ENCODE measurements around the gene SLC29A2.
"Not testable (repeated sequence)": the region's sequence is repeated elsewhere in the genome, so short reads cannot be mapped to it uniquely, and the experiment has no call there.

SLC29A2 gene

DNA sequence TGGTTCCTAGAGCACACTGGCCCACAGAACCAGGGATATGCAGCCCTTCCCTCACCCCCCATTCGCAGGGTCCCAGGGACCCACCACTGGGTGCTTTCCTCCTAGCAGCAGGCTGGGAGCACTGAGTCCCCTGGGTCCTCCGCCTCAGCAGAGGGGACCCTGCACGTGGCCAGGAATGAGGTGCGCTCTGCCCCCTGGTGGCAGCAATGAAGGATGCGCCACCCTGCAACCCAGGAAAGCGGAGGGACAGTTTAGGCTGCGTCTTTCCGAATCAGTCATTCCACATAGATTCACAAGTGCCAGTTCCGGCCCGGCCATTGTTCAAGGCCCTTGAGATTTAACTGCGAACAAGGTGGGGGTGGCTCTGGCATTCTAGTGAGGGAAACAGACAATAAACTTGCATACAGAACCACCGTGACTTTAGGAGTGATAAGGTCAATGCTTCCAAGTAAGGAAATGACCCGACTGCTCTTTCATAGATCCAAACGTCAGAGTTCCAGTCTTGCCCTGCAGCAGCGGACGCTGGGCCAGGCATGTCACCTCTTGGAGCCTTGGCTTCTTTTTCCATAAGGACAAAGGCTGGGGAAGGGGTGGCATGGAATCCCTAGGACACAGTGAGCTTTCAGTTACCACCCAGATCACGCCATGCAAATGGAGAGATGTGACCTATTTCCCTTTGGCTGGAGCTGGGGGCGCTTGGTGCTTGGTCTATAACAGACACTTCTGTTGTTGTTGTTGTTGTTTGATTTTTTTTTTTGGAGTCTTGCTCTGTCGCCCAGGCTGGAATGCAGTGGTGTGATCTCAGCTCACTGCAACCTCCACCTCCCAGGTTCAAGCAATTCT is 43.0 kb downstream of the SLC29A2 start:
- Histone ChIP-seq H3K27me3 (ENCODE audit: control insufficient read depth, insufficient read depth, low read length) (no peaks in the 10 kb centered on the region), H3K4me1 (ENCODE audit: control insufficient read depth, insufficient read depth, low read length) (peaks cover 43% of the 10 kb centered on the region), H3K4me3 (ENCODE audit: low read depth, low read length) (peak overlapping the region; percentile 35), H3K9ac (ENCODE audit: low read length) (peak overlapping the region; percentile 72), H3K36me3 (ENCODE audit: control insufficient read depth, insufficient read depth, low read length) (no peaks in the 10 kb centered on the region; the same call in 1 of the 2 replicates), H3K27ac (ENCODE audit: low read depth, low read length) (peak overlapping the region; percentile 10; the same call in 1 of the 2 replicates), H3K9me3 (ENCODE audit: control insufficient read depth, insufficient read depth, low read depth, low read length) (no peaks in the 10 kb centered on the region)

DNA sequence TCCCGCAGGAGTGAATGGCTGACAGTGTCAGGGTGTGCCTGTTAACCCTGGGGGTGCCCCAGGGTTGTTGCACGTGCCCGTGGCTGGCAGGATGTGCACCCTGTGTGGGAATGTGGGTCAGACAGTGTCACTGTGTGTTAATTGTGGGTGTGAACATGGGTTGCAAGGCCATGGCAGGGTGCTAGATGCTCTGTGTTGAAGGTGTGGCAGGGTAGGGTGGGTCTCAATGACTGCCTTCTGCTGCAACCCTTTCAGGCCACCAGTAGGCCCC is 43.6 kb downstream of the SLC29A2 start:
- no peak overlapping the region for H3K27ac ChIP-seq (ENCODE audit: low read depth, low read length)
- no peaks in the 10 kb centered on the region for H3K27me3 ChIP-seq (ENCODE audit: control insufficient read depth, insufficient read depth, low read length)
- H3K36me3 ChIP-seq (ENCODE audit: control insufficient read depth, insufficient read depth, low read length), result no peaks in the 10 kb centered on the region; the same call in 1 of the 2 replicates
- H3K9me3 ChIP-seq (ENCODE audit: control insufficient read depth, insufficient read depth, low read depth, low read length), result no peaks in the 10 kb centered on the region
- H3K9ac ChIP-seq (ENCODE audit: low read length), result no peak overlapping the region
- H3K4me3 ChIP-seq (ENCODE audit: low read depth, low read length), result no peak overlapping the region
- peaks cover 43% of the 10 kb centered on the region for H3K4me1 ChIP-seq (ENCODE audit: control insufficient read depth, insufficient read depth, low read length)

DNA sequence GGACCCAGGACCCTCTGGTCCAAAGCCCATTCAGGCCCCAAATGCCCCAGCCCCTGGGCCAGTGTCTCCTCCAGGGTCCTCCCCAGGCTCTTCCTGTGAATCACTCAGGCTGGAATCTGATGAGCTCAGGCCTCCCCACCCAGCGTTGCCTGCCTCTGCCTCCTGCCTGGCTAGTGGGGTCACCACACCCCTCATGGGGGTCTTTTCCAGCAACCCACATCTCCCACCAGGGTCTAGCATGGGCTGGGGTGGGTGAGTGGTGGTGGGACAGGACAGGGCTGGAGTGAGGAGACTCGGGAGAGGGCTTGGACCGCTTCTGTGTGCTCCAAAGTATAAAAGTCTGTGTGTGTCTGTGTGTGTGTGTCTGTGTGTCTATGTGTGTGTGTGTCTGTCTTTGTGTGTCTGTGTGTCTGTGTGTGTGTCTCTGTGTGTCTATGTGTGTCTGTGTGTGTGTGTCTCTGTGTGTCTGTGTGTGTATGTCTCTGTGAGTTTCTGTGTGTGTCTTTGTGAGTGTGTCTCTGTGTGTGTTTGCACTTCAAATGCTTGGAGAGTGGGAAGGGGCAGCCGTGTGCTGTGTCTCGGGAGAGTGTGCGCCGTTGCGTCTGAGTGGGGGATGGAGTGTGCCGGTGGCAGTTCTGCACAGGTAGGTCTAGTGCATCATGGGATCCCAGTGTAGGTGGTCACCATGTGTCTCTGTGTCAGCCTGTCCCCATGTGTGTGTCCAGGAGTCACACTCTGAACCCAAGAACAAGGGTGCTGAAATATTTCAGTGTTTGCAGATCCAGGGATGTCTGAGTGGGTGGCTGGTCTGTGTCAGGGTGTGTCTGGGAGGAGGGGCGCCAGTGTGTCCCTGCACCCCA is 44.2 kb downstream of the SLC29A2 start:
- Histone ChIP-seq H3K9ac (ENCODE audit: low read length) (peak overlapping the region; percentile 3), H3K36me3 (ENCODE audit: control insufficient read depth, insufficient read depth, low read length) (no peaks in the 10 kb centered on the region; the same call in 1 of the 2 replicates), H3K27ac (ENCODE audit: low read depth, low read length) (no peak overlapping the region), H3K27me3 (ENCODE audit: control insufficient read depth, insufficient read depth, low read length) (no peaks in the 10 kb centered on the region), H3K9me3 (ENCODE audit: control insufficient read depth, insufficient read depth, low read depth, low read length) (no peaks in the 10 kb centered on the region), H3K4me1 (ENCODE audit: control insufficient read depth, insufficient read depth, low read length) (peaks cover 43% of the 10 kb centered on the region), H3K4me3 (ENCODE audit: low read depth, low read length) (no peak overlapping the region)

DNA sequence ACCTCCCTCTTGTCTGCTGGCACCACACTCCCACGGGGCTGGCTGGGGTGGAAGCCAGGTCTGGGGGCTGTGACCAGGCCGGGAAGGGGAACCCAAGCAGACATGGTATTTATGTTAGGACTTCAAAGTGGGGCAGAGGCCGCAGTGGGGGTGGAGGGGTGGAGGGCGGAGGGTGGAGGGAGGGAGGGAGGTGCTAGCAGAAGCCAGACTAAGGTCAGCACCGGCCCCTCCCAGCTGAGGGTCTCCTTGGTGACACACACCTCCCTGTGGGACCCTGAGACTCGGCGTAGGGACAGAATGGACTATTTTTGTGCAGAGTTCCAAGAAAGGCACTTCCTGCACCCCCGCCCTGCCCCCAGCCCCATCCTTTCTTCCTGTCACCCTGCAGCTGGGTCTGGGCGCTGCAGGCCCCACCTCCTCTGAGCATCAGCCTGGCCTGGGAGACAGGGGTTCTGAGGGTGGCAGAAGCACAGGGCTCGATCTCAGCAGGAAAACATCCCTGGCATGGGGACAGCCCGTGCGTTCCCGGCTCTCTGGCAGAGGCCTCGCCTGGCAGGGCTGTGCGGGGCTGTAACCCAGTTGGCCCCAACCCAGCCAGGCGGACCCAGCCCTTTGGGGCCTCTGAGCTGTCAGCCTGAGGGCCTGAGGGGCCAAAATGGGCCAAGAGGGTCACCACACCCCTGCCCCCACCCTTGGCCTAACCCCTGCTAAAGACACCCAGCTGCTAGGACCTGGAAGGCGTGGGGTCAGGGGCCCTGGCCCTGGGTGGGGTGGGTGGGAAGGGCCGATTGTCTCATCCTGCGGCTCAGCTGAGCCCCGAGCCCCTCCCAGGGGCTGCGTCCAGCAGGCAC is 45.1 kb downstream of the SLC29A2 start:
- H3K27me3 ChIP-seq (ENCODE audit: control insufficient read depth, insufficient read depth, low read length), result no peaks in the 10 kb centered on the region
- no peak overlapping the region for H3K9ac ChIP-seq (ENCODE audit: low read length)
- no peaks in the 10 kb centered on the region for H3K9me3 ChIP-seq (ENCODE audit: control insufficient read depth, insufficient read depth, low read depth, low read length)
- peaks cover 43% of the 10 kb centered on the region for H3K4me1 ChIP-seq (ENCODE audit: control insufficient read depth, insufficient read depth, low read length)
- no peak overlapping the region for H3K27ac ChIP-seq (ENCODE audit: low read depth, low read length)
- H3K36me3 ChIP-seq (ENCODE audit: control insufficient read depth, insufficient read depth, low read length), result no peaks in the 10 kb centered on the region
- no peak overlapping the region for H3K4me3 ChIP-seq (ENCODE audit: low read depth, low read length)

DNA sequence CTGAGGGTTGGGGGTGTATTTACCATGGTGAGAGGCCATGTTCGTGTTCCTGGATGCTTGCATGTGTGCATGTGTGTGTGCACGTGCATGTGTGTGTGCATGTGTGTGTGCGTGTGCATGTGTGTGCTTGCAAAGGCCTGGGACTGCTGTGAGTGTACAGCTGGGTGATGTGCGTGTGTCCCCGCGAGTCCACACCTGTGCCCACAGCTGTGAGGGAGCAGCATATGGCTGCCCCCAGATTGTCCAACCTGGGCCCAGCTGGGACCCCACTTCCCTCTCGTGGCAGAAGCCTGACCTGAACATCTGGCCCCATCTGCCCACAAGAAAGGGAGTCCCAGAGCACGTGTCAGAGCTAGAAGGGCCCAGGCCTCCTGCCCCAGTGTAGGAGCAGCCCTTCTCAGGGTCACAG is 46.3 kb downstream of the SLC29A2 start:
- Histone ChIP-seq H3K27me3 (ENCODE audit: control insufficient read depth, insufficient read depth, low read length) (no peaks in the 10 kb centered on the region), H3K36me3 (ENCODE audit: control insufficient read depth, insufficient read depth, low read length) (no peaks in the 10 kb centered on the region), H3K9me3 (ENCODE audit: control insufficient read depth, insufficient read depth, low read depth, low read length) (no peaks in the 10 kb centered on the region), H3K4me1 (ENCODE audit: control insufficient read depth, insufficient read depth, low read length) (peaks cover 43% of the 10 kb centered on the region), H3K4me3 (ENCODE audit: low read depth, low read length) (no peak overlapping the region), H3K9ac (ENCODE audit: low read length) (no peak overlapping the region), H3K27ac (ENCODE audit: low read depth, low read length) (no peak overlapping the region)

DNA sequence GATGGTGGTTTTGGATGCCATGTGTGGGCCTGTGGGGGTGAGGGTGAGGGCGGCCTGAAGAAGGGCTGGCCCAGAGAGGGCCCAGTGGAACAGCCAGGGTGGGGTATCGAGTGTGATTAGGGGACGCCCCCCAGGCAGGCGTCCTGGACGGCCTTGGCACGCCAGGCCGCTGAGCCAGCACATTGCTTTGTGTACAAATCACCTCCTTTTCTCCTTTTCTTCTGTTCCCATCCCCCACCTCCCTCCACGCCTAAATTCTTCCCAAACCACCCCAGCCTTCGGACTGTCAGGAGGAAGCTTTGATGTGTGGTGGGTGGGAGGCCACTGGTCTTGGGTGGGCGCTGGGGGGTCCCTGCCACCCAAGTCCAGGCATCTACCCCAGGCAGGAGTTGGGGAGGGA is 46.9 kb downstream of the SLC29A2 start:
- no peak overlapping the region for H3K4me3 ChIP-seq (ENCODE audit: low read depth, low read length)
- H3K27me3 ChIP-seq (ENCODE audit: control insufficient read depth, insufficient read depth, low read length), result no peaks in the 10 kb centered on the region
- peaks cover 43% of the 10 kb centered on the region for H3K4me1 ChIP-seq (ENCODE audit: control insufficient read depth, insufficient read depth, low read length)
- H3K36me3 ChIP-seq (ENCODE audit: control insufficient read depth, insufficient read depth, low read length), result no peaks in the 10 kb centered on the region
- H3K27ac ChIP-seq (ENCODE audit: low read depth, low read length), result 0 out of 2 replicates have a peak overlapping the region, but pooled peaks have one; percentile 8
- no peaks in the 10 kb centered on the region for H3K9me3 ChIP-seq (ENCODE audit: control insufficient read depth, insufficient read depth, low read depth, low read length)
- H3K9ac ChIP-seq (ENCODE audit: low read length), result no peak overlapping the region

DNA sequence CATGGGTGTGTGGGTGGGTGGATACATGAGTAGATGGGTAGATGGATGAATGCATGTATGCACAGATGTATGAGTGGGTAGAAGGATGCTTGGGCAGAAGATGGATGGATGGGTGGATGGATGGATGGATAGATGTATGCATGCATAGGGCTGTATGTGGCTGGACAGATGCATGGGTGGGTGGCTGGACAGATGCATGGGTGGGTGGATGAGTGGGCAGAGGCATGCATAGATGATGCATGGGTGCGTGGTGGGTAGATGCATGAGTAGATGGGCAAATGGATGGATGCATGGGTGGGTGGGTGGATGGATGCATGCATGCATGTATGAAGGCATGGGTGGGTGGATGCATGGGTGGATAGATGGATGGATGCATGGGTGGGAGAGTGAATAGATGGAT is 47.9 kb downstream of the SLC29A2 start:
- Histone ChIP-seq H3K9me3 (ENCODE audit: control insufficient read depth, insufficient read depth, low read depth, low read length) (peaks cover 4% of the 10 kb centered on the region; the same call in 1 of the 2 replicates), H3K9ac (ENCODE audit: low read length) (no peak overlapping the region), H3K4me3 (ENCODE audit: low read depth, low read length) (no peak overlapping the region), H3K27ac (ENCODE audit: low read depth, low read length) (no peak overlapping the region), H3K4me1 (ENCODE audit: control insufficient read depth, insufficient read depth, low read length) (peaks cover 41% of the 10 kb centered on the region), H3K27me3 (ENCODE audit: control insufficient read depth, insufficient read depth, low read length) (no peaks in the 10 kb centered on the region), H3K36me3 (ENCODE audit: control insufficient read depth, insufficient read depth, low read length) (no peaks in the 10 kb centered on the region)

DNA sequence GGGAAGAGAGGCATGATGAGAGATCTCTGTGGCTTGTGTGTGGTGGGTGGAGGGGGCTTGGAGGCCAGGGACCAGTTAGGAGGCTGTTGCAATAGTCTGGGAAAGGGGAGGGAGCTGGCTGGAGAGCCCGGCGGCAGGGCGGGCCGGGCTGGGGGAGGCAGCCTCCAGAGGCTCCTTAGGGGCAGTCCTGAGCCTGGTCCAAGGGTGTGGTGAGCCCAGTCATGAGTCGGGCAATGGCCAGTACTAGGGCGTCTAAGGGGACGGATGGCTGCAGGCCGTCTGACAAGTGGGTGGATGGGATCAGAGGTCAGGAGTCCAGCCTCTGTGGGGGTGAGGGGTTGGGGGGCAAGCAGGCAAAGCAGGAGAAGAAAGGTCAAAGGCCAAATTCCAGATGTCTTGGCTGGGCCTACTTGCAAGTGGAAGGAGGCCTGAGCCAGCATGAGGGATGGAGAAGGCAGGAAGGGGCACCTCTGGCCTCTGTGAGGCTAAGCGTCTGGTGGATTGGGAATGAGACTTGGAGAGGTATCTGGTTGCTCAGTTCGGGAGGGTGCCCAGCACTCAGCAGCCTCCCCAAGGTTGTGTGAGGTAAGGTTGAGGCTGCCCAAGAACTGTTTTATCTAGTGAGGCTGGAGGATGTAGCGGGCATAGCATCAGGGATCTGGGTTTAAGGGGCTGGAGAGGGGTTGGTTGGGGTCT is 48.7 kb downstream of the SLC29A2 start:
- H3K9ac ChIP-seq (ENCODE audit: low read length), result no peak overlapping the region
- H3K9me3 ChIP-seq (ENCODE audit: control insufficient read depth, insufficient read depth, low read depth, low read length), result peaks cover 4% of the 10 kb centered on the region; the same call in 1 of the 2 replicates
- no peaks in the 10 kb centered on the region for H3K36me3 ChIP-seq (ENCODE audit: control insufficient read depth, insufficient read depth, low read length)
- H3K27me3 ChIP-seq (ENCODE audit: control insufficient read depth, insufficient read depth, low read length), result no peaks in the 10 kb centered on the region
- peaks cover 41% of the 10 kb centered on the region for H3K4me1 ChIP-seq (ENCODE audit: control insufficient read depth, insufficient read depth, low read length)
- no peak overlapping the region for H3K27ac ChIP-seq (ENCODE audit: low read depth, low read length)
- H3K4me3 ChIP-seq (ENCODE audit: low read depth, low read length), result no peak overlapping the region

DNA sequence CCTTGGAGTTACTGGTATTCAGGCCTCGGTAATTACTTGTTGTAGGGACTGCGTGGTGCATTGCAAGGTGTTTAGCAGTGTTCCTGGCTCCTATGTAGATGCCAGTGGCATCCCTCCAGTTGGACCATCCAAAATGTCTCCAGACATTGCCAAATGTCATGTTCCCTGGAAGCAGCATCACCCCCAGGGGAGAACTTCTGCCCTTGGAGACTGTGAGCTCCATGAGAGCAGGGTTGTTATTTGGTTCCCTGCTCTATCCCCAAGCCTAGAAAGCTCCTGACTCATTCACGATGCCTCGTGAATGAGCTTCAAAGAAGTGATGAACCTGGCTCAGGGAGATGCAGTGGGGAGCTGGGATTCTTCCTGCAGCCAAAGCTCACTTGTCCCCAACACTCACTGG is 50.0 kb downstream of the SLC29A2 start:
- H3K36me3 ChIP-seq (ENCODE audit: control insufficient read depth, insufficient read depth, low read length), result no peaks in the 10 kb centered on the region
- H3K4me3 ChIP-seq (ENCODE audit: low read depth, low read length), result no peak overlapping the region
- no peak overlapping the region for H3K27ac ChIP-seq (ENCODE audit: low read depth, low read length)
- peaks cover 4% of the 10 kb centered on the region; the same call in 1 of the 2 replicates for H3K9me3 ChIP-seq (ENCODE audit: control insufficient read depth, insufficient read depth, low read depth, low read length)
- no peaks in the 10 kb centered on the region for H3K27me3 ChIP-seq (ENCODE audit: control insufficient read depth, insufficient read depth, low read length)
- peaks cover 40% of the 10 kb centered on the region for H3K4me1 ChIP-seq (ENCODE audit: control insufficient read depth, insufficient read depth, low read length)
- H3K9ac ChIP-seq (ENCODE audit: low read length), result no peak overlapping the region

DNA sequence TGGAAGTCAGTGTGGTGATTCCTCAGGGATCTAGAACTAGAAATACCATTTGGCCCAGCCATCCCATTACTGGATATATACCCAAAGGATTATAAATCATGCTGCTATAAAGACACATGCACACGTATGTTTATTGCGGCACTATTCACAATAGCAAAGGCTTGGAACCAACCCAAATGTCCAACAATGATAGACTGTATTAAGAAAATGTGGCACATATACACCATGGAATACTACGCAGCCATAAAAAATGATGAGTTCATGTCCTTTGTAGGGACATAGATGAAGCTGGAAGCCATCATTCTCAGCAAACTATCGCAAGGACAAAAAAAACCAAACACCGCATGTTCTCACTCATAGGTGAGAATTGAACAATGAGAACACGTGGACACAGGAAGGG is 50.8 kb downstream of the SLC29A2 start:
- peaks cover 39% of the 10 kb centered on the region for H3K4me1 ChIP-seq (ENCODE audit: control insufficient read depth, insufficient read depth, low read length)
- H3K27me3 ChIP-seq (ENCODE audit: control insufficient read depth, insufficient read depth, low read length); H3K4me3 ChIP-seq (ENCODE audit: low read depth, low read length); H3K27ac ChIP-seq (ENCODE audit: low read depth, low read length); H3K9ac ChIP-seq (ENCODE audit: low read length); H3K9me3 ChIP-seq (ENCODE audit: control insufficient read depth, insufficient read depth, low read depth, low read length); H3K36me3 ChIP-seq (ENCODE audit: control insufficient read depth, insufficient read depth, low read length): not testable (repeated sequence)
